HG02798 (cell line): ENCODE data around the gene PTPRN.
A peak's percentile ranks its signal among the peaks of the same experiment; 100 is the strongest.

ENCODE experiments used
- ATAC-seq: cut with Tn5 transposase; IDR thresholded peaks from one replicate; pipeline ENCODE4 v1.9.1; 2021; ENCODE audit warnings: mild to moderate bottlenecking; ENCODE audit not compliant: unreplicated experiment, poor library complexity

PTPRN gene

DNA sequence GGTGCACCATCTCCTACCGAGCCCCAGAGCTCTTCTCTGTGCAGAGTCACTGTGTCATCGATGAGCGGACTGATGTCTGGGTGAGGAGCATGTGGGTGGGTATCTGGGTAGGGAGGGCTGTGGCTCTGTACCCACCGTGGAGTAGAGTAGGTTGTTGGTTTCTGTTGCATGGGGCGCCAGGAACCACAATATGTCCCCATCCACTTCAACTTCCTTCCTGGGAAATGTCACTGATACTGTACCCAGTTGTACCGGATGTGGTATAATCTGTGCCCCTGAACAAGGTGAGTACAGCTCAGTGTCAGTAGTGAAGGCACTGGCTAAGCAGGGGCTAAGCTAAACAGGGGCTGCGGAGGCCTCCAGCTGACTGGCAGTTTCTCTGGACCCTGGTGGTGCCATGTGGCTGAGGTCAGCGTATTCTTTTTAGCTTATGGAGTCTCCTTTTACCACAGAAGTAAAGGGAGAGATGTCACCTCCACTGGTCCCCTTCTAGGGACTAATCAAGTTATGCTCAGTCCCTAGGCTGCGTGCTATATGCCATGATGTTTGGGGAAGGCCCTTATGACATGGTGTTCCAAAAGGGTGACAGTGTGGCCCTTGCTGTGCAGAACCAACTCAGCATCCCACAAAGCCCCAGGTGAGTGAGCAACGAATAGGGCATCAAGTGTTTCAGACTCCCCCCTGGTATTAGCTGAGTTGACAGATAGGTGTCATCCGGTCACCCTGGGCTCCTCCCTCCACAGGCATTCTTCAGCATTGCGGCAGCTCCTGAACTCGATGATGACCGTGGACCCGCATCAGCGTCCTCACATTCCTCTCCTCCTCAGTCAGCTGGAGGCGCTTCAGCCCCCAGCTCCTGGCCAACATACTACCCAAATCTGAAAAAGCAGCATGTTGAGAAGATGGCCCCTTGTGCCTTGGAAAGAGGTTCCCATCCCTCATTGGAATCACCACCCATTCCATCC, 61.2 kb downstream of the PTPRN start:
- no peak for ATAC-seq

DNA sequence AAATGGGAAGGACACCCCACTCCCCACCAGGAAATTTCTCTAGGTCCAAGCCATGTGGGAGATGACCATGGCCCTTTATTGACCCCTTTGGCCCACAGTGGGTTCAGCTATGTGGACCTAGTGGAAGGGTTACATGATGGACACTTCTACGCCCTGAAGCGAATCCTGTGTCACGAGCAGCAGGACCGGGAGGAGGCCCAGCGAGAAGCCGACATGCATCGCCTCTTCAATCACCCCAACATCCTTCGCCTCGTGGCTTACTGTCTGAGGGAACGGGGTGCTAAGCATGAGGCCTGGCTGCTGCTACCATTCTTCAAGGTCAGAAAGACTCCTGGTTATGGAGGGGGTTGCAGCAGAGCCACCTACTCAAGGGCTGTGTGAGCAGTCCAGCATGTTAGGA, 62.6 kb downstream of the PTPRN start:
- no peak for ATAC-seq

DNA sequence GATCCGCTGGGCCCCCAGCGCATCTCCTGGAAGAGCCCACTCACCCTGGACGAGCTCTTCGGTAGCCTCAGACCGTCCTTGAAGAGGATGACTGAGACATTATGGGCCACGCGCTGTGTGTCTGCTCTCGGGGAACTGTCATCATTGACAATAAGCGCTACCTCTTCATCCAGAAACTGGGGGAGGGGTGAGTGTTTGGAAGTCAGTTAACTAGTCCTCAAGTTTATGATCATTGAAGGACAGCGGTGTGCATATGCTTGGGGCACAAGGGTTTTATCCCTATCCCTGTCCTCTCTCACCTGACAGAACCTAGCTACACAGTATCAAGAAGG, 63.3 kb downstream of the PTPRN start:
- ATAC-seq: no peak

DNA sequence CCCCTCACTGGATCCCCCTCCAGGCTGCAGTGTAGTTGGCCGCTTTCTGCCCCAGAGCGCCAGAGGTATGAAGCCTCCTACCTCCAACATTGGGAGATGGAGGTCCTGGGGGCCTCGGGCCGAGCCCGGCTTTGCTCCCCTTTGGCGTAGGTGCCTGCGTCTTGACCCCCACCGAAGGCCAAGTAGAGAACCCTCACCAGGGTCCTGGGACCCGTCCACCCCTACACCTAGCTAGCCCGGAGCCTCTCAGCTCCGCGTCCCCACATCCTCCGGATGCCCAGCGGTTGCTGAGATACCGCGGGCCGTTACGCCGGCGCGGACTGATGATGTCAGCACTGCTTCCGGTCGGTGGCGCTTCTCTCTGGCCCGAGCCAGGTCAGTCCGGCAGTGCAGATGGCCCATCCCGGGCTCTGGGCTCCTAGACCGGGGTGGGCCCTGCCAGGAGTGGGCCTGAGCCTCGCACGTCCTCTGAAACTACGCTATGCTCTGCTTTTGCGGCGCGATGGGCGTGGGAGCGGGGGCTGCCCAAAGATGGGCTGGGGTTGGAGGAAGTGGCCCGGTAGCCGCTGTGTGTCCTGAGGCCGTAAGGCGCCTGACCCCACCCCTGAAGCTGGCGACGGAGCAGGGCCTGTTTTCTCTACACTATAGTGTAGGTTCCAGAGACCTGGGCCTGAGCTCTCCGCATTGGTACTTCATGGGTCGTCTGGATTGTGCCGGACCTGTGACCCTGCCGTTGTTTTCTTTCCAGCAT, 63.9 kb downstream of the PTPRN start, which contains the start of the genes GLB1L and STK16:
Gene GLB1L, minus strand, starts transcription at position 297 of the 751 bp plus-strand sequence. CDS start 1,871 bp downstream, outside the sequence.
Gene STK16, plus strand, starts transcription at position 332 of the 751 bp plus-strand sequence. CDS start 521 bp downstream, outside the sequence.
- ATAC-seq: peak; percentile 80

DNA sequence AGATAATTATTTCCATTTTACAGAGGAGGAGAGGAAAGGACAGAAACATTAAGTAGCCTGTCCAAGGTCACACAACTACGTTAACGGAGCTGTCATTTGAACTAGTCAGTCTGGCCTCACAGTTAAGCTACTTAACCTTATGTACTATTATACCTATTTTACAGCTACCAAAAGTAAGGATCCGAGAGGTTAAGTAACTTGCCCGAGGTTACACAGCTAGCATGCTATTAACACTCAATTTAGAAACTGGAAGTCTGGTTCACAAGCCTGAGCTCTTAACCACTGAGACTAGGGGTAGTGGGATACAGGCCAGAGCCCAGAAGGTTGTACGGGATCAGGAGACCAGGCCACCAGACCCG, 64.4 kb downstream of the PTPRN start:
- ATAC-seq: no peak

DNA sequence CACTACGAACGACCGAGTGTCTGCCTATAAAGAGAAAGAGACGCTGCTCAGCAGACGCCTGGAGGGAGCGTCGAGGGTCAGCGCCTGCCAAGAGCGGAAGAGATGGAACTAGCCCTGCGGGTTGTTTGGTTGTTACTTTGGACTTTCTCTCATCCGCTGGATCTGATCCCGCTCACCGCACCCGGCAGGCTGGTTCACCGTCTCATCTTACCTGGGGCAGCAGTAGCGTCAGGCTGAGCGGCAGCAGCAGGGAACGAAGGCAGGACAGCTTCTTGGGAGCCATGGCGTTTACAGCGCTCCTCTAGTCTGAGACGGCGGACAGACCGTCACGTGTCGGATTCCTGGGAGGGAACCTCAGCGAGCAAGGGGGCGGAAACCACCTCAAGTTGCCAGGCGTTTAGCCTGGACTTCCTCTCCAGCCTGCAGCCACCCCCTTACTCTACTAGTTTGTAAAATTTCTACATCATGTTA, 65.9 kb downstream of the PTPRN start:
- no peak for ATAC-seq
